A549 (cell line): ENCODE results near the gene PCGF2.

ENCODE experiments used
- BHLHE40 ChIP-seq: IDR thresholded peaks from 2 replicates; pipeline ENCODE4 v1.6.1; 2012; ENCODE audit warnings: low read depth, low read length, inconsistent platforms
- CHD2 ChIP-seq: fragments of 150-350 bp; IDR thresholded peaks from 2 replicates; pipeline ENCODE4 v1.6.1; 2014; ENCODE audit warnings: low read length; ENCODE audit not compliant: partially characterized antibody
- RFX5 ChIP-seq: fragments of 450-650 bp; IDR thresholded peaks from 2 replicates; pipeline ENCODE4 v1.7.1; 2014; ENCODE audit warnings: antibody characterized with exemption, mild to moderate bottlenecking, moderate library complexity
- TF ChIP-seq, protein P1 (sequence below): fragments of >200 bp; sonication (Bioruptor Twin); formaldehyde crosslinking; IDR thresholded peaks from 3 replicates; pipeline ENCODE4 v1.5.1; 2016
- TF ChIP-seq, protein P2 (sequence below): fragments of >200 bp; sonication (Bioruptor Twin); formaldehyde crosslinking; IDR thresholded peaks from 2 replicates; pipeline ENCODE4 v1.6.1; 2016

DNA sequence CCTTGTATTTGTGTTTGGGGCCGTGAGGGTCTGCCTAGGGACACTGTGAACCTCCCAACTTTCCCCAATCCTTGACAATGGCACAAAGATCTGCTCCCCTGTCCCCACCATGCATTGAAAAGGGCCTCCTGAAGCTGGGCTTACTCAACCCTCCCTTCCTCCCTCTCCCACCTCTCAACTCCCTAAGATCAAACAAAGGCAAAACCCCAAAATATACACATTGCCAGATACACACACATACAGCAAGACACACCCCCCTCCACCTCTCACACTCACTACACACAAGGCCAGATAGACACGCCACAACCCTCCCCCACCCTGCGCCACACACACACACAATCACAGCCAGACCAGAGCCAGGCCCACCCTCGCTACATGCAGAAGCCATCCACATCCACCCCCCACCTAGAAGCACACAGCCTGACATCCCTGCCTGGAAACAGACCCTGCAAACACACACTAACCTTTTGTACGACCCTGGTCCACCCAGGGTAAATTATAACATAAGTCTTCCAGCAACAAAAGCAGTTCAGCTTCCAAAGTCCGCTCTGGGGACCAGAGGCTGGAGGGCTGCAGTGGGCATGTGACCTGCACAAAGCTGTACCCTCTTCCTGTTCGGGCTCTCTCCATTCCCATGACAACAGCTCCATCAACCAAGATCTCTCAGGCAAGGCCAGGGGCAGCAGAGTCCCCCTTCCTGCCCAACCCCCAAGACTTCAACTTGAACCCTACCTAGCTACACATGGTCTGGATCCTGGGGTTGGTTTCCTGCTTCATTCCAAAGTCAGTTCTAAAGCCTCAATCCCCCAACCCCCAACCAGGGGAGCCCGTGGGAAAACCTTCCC is 1.9 kb downstream of the PCGF2 start:
- TF ChIP-seq, protein P1, sequence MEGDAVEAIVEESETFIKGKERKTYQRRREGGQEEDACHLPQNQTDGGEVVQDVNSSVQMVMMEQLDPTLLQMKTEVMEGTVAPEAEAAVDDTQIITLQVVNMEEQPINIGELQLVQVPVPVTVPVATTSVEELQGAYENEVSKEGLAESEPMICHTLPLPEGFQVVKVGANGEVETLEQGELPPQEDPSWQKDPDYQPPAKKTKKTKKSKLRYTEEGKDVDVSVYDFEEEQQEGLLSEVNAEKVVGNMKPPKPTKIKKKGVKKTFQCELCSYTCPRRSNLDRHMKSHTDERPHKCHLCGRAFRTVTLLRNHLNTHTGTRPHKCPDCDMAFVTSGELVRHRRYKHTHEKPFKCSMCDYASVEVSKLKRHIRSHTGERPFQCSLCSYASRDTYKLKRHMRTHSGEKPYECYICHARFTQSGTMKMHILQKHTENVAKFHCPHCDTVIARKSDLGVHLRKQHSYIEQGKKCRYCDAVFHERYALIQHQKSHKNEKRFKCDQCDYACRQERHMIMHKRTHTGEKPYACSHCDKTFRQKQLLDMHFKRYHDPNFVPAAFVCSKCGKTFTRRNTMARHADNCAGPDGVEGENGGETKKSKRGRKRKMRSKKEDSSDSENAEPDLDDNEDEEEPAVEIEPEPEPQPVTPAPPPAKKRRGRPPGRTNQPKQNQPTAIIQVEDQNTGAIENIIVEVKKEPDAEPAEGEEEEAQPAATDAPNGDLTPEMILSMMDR = no peak
- no peak for TF ChIP-seq BHLHE40
- TF ChIP-seq RFX5 = no peak
- TF ChIP-seq, protein P2, sequence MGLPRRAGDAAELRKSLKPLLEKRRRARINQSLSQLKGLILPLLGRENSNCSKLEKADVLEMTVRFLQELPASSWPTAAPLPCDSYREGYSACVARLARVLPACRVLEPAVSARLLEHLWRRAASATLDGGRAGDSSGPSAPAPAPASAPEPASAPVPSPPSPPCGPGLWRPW = no peak
- TF ChIP-seq CHD2 = no peak
